GM21515 (cell line): ENCODE data around the gene GZMM.

Experiments
- ATAC-seq: cut with Tn5 transposase; IDR thresholded peaks from one replicate; pipeline ENCODE4 v1.9.1; 2021; ENCODE audit not compliant: unreplicated experiment

GZMM gene

GRCh38 chr19:558770-559439 lies 15.1 kb downstream of the GZMM start:
- ATAC-seq: no peak

- no peak for ATAC-seq
Observed at GRCh38 chr19:560121-560520, 16.3 kb downstream of the GZMM start.

- ATAC-seq: no peak
Observed at GRCh38 chr19:566403-566802, 22.6 kb downstream of the GZMM start.

- ATAC-seq: no peak
Observed at GRCh38 chr19:566844-567243, 23.0 kb downstream of the GZMM start.

- no peak for ATAC-seq
Observed at GRCh38 chr19:567296-567900, 23.5 kb downstream of the GZMM start.

- ATAC-seq: no peak
Observed at GRCh38 chr19:570251-570686, 26.4 kb downstream of the GZMM start.

- ATAC-seq: no peak
Observed at GRCh38 chr19:570937-571565, 27.2 kb downstream of the GZMM start.

- ATAC-seq: no peak
Observed at GRCh38 chr19:571566-571974, 27.7 kb downstream of the GZMM start.

GRCh38 chr19:572140-572742 lies 28.4 kb downstream of the GZMM start, which contains the start of gene BSG:
Gene BSG, plus strand, starts transcription at chr19:572596. Its CDS starts 39 bp downstream, at chr19:572635.
- ATAC-seq: peak; percentile 73

- peak; percentile 11 for ATAC-seq
Observed at GRCh38 chr19:572743-573518, 29.1 kb downstream of the GZMM start.

- no peak for ATAC-seq
Observed at GRCh38 chr19:573519-573825, 29.6 kb downstream of the GZMM start.

- ATAC-seq: no peak
Observed at GRCh38 chr19:574658-575526, 31.0 kb downstream of the GZMM start.

- no peak for ATAC-seq
Observed at GRCh38 chr19:575527-576506, 32.0 kb downstream of the GZMM start.

- no peak for ATAC-seq
Observed at GRCh38 chr19:576768-577438, 33.0 kb downstream of the GZMM start.

- ATAC-seq: no peak
Observed at GRCh38 chr19:577439-578392, 33.9 kb downstream of the GZMM start.

- ATAC-seq: no peak
Observed at GRCh38 chr19:579111-579841, 35.4 kb downstream of the GZMM start.

- no peak for ATAC-seq
Observed at GRCh38 chr19:579842-580155, 35.9 kb downstream of the GZMM start.
